ENCODE data around the gene MAPK1. TPM values are rescaled to one million over a fixed set of nuclear protein-coding genes. Genes with fewer than 3 reads are reported as not detected.

Gene MAPK1
- total and polyA plus RNA-seq, 9 of the 15 experiments (the other 6 are each of a cell fraction or from before 2014, with no cell fraction given): 46.3 to 575 (median 283) TPM

DNA sequence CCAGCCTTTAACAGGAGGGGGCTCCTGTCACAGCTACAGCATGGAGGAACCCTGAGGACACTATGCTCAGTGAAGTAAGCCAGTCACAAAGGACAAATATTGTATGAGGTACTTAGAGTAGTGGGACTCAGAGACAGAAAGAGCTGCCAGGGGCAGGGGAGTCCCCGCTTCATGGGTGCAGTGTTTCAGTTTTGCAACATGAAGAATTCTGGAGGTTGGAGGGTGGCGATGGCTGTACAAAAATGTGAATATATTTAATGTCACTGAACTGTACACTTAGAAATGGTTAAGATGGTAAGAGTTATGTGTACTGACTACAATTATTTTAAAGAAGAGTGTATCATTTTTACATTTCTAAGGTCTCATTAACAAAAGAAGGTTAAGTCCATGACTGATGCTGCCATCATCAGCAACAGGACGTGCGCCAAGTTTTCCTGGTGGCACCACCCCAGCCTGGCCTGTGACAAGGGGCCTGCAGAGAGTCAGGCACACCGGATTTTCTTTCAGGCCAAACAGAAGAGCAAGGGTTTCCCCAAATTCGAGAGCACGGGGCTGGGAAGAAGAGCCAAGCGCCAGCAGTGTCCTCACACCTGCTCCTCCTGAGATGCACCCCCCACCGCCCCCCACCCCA, 153.9 kb downstream of the MAPK1 start:
- DNase-seq (ENCODE audit: extremely low read depth in 1 of 4, low spot score in 3 of 4) (no peak), ATAC-seq (peak; percentile 0; the same call in 1 of the 3 replicates), FAIRE-seq (no peak)
- Histone ChIP-seq H3K4me3 (no peak overlapping the region), H3K4me2 (ENCODE audit: insufficient read depth, low read length) (peak overlapping the region; percentile 79), H3K9ac (ENCODE audit: insufficient read depth in 1 of 2, low read depth in 2 of 2, low read length in 2 of 2) (peak overlapping the region; percentile 5 to 77; a peak in 2 of 4 replicates), H3K36me3 (ENCODE audit: control insufficient read depth, insufficient read depth, low read length) (no peaks in the 10 kb centered on the region), H2AFZ (ENCODE audit: low read depth, low read length) (peak overlapping the region; percentile 85), H3K27me3 (ENCODE audit: control insufficient read depth in 2 of 2, insufficient read depth in 2 of 2, low read length in 2 of 2) (peaks cover 43 to 72% of the 10 kb centered on the region in 2 experiments), H3K79me2 (ENCODE audit: control insufficient read depth, insufficient read depth, low read length) (no peaks in the 10 kb centered on the region), H3K4me1 (replicated peaks in 1 of 2; ENCODE audit: control insufficient read depth in 2 of 2, insufficient read depth in 2 of 2, low read length in 2 of 2) (peaks cover 9 to 14% of the 10 kb centered on the region in 2 experiments; a peak in 4 of 5 replicates), H3K9me3 (replicated peaks; ENCODE audit: control insufficient read depth, insufficient read depth, low read depth, low read length) (no peaks in the 10 kb centered on the region), H3K9me1 (ENCODE audit: control insufficient read depth, insufficient read depth, low read length) (no peaks in the 10 kb centered on the region), H3K27ac (ENCODE audit: extremely low read depth, low read depth, low read length) (no peak overlapping the region), H4K20me1 (replicated peaks; ENCODE audit: control insufficient read depth, insufficient read depth, low read length) (peaks cover 33% of the 10 kb centered on the region)
- BruUV-seq (replicated peaks): no TSS peak
- POLR2A ChIA-PET: interaction anchor here (0.6 to 2.6 kb wide), 8 partner anchors 13 to 225 kb away, joined by 3 to 12 read pairs (median 3); partner anchors contain the start of gene SDF2L1
- CTCF ChIA-PET (ENCODE audit: low intra/inter-chr PET ratio): interaction anchor here (0.5 to 12.1 kb wide), 28 partner anchors 8 to 342 kb away, joined by 3 to 609 read pairs (median 4); partner anchors contain the start of genes MAPK1, PPM1F and TOP3B
- intact Hi-C loops (cut with micrococcal nuclease) (loop anchor here (1.0 to 5.0 kb wide), 12 partner anchors 13 to 489 kb away; partner anchors contain the start of gene PPM1F), in situ Hi-C loops (cut with MboI) (loop anchor here (5.0 kb wide), 1 partner anchor 234 kb away; no protein-coding TSS in a partner anchor)
- 21% methylated on average over 9 of the region's 9 CpGs for WGBS (ENCODE audit: insufficient coverage, low coverage, missing lambda C conversion rate)
- TF ChIP-seq, protein P1, sequence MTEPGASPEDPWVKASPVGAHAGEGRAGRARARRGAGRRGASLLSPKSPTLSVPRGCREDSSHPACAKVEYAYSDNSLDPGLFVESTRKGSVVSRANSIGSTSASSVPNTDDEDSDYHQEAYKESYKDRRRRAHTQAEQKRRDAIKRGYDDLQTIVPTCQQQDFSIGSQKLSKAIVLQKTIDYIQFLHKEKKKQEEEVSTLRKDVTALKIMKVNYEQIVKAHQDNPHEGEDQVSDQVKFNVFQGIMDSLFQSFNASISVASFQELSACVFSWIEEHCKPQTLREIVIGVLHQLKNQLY (CRISPR knock-in tag; conservative IDR thresholded peaks at IDR 0.05): 0 out of 4 replicates have a peak, but pooled peaks of 1 of the 2 experiments have one; percentile 11
- no peak for TF ChIP-seq ESRRA (IDR thresholded peaks at IDR 0.05; ENCODE audit: borderline replicate concordance, low read depth)
- TF ChIP-seq TBL1XR1 (IDR thresholded peaks at IDR 0.05; ENCODE audit: low read length in 2 of 2): peak in 1 of 2 experiments; percentile 35; a peak in 2 of 4 replicates
- TF ChIP-seq GTF2F1 (IDR thresholded peaks at IDR 0.05; ENCODE audit: low read depth, low read length): peak; percentile 65; the same call in 1 of the 2 replicates
- no peak for TF ChIP-seq SAFB2 (IDR thresholded peaks at IDR 0.05; ENCODE audit: borderline replicate concordance, low read depth, low read length, severe bottlenecking)
- TF ChIP-seq KDM5B (IDR thresholded peaks at IDR 0.05; ENCODE audit: insufficient replicate concordance, low read depth, low read length): no peak
- TF ChIP-seq SRSF7 (optimal IDR thresholded peaks at IDR 0.05; ENCODE audit: low read depth, low read length): no peak
- TF ChIP-seq, protein P2, sequence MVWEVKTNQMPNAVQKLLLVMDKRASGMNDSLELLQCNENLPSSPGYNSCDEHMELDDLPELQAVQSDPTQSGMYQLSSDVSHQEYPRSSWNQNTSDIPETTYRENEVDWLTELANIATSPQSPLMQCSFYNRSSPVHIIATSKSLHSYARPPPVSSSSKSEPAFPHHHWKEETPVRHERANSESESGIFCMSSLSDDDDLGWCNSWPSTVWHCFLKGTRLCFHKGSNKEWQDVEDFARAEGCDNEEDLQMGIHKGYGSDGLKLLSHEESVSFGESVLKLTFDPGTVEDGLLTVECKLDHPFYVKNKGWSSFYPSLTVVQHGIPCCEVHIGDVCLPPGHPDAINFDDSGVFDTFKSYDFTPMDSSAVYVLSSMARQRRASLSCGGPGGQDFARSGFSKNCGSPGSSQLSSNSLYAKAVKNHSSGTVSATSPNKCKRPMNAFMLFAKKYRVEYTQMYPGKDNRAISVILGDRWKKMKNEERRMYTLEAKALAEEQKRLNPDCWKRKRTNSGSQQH (CRISPR knock-in tag; IDR thresholded peaks at IDR 0.05): no peak
- TF ChIP-seq NFIX (CRISPR knock-in tag; IDR thresholded peaks at IDR 0.05; ENCODE audit: low read depth): no peak
- no peak for TF ChIP-seq ZNF12 (CRISPR knock-in tag; IDR thresholded peaks at IDR 0.05)
- peak; percentile 13 for TF ChIP-seq RBM39 (optimal IDR thresholded peaks at IDR 0.05; ENCODE audit: low read depth, low read length)
- TF ChIP-seq, protein P3, sequence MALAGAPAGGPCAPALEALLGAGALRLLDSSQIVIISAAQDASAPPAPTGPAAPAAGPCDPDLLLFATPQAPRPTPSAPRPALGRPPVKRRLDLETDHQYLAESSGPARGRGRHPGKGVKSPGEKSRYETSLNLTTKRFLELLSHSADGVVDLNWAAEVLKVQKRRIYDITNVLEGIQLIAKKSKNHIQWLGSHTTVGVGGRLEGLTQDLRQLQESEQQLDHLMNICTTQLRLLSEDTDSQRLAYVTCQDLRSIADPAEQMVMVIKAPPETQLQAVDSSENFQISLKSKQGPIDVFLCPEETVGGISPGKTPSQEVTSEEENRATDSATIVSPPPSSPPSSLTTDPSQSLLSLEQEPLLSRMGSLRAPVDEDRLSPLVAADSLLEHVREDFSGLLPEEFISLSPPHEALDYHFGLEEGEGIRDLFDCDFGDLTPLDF (CRISPR knock-in tag; IDR thresholded peaks at IDR 0.05): 0 out of 2 replicates have a peak, but pooled peaks have one; percentile 15
- TF ChIP-seq, protein P4, sequence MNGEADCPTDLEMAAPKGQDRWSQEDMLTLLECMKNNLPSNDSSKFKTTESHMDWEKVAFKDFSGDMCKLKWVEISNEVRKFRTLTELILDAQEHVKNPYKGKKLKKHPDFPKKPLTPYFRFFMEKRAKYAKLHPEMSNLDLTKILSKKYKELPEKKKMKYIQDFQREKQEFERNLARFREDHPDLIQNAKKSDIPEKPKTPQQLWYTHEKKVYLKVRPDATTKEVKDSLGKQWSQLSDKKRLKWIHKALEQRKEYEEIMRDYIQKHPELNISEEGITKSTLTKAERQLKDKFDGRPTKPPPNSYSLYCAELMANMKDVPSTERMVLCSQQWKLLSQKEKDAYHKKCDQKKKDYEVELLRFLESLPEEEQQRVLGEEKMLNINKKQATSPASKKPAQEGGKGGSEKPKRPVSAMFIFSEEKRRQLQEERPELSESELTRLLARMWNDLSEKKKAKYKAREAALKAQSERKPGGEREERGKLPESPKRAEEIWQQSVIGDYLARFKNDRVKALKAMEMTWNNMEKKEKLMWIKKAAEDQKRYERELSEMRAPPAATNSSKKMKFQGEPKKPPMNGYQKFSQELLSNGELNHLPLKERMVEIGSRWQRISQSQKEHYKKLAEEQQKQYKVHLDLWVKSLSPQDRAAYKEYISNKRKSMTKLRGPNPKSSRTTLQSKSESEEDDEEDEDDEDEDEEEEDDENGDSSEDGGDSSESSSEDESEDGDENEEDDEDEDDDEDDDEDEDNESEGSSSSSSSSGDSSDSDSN (IDR thresholded peaks at IDR 0.05; ENCODE audit: borderline replicate concordance in 1 of 2, low read depth in 2 of 2, low read length in 2 of 2): 0 out of 4 replicates have a peak, but pooled peaks of 1 of the 2 experiments have one; percentile 7
